GM08714 (cell line): Measurements from ENCODE around the gene TMEM174.
"Not testable (repeated sequence)": the region's sequence is repeated elsewhere in the genome, so short reads cannot be mapped to it uniquely, and the experiment has no call there.

Experiments used
- H3K4me3 ChIP-seq: fragments of 200-500 bp; sonication (Bioruptor generic); 2 replicates; pipeline ENCODE4 v1.5.1; 2014; ENCODE audit warnings: mild to moderate bottlenecking, low read length, inconsistent platforms
- ZNF274 ChIP-seq: IDR thresholded peaks from 2 replicates; pipeline ENCODE4 v1.6.1; 2012; ENCODE audit warnings: mild to moderate bottlenecking, low read depth, low read length

The TMEM174 gene

GRCh38 chr5:73196201-73196600, 23.2 kb downstream of the TMEM174 start:
- no peak for TF ChIP-seq ZNF274
- H3K4me3 ChIP-seq: no peak overlapping the region

GRCh38 chr5:73197637-73198257, 24.8 kb downstream of the TMEM174 start:
- H3K4me3 ChIP-seq: no peak overlapping the region
- TF ChIP-seq ZNF274: no peak

- no peak overlapping the region for H3K4me3 ChIP-seq
- TF ChIP-seq ZNF274: no peak
Measured at GRCh38 chr5:73198833-73199592, 26.0 kb downstream of the TMEM174 start.

- no peak for TF ChIP-seq ZNF274
- H3K4me3 ChIP-seq: no peak overlapping the region
Measured at GRCh38 chr5:73199671-73200070, 26.7 kb downstream of the TMEM174 start.

GRCh38 chr5:73201547-73202513, 28.8 kb downstream of the TMEM174 start:
- no peak overlapping the region for H3K4me3 ChIP-seq
- TF ChIP-seq ZNF274: no peak

GRCh38 chr5:73204332-73204731, 31.3 kb downstream of the TMEM174 start:
- H3K4me3 ChIP-seq: no peak overlapping the region
- TF ChIP-seq ZNF274: no peak

GRCh38 chr5:73204733-73205132, 31.7 kb downstream of the TMEM174 start:
- H3K4me3 ChIP-seq: no peak overlapping the region
- TF ChIP-seq ZNF274: no peak

- TF ChIP-seq ZNF274: no peak
Measured at GRCh38 chr5:73205305-73205704, 32.3 kb downstream of the TMEM174 start.

GRCh38 chr5:73207239-73207638, 34.2 kb downstream of the TMEM174 start:
- not testable (repeated sequence) for H3K4me3 ChIP-seq

More at GRCh38 chr5:73205305-73205704, 32.3 kb downstream of the TMEM174 start:
- H3K4me3 ChIP-seq: no peak overlapping the region

GRCh38 chr5:73209075-73209474, 36.1 kb downstream of the TMEM174 start:
- not testable (repeated sequence) for H3K4me3 ChIP-seq

- not testable (repeated sequence) for H3K4me3 ChIP-seq
Measured at GRCh38 chr5:73212693-73213092, 39.7 kb downstream of the TMEM174 start.

GRCh38 chr5:73213566-73213998, 40.6 kb downstream of the TMEM174 start:
- TF ChIP-seq ZNF274: no peak
- H3K4me3 ChIP-seq: no peak overlapping the region

- no peak for TF ChIP-seq ZNF274
- no peak overlapping the region for H3K4me3 ChIP-seq
Measured at GRCh38 chr5:73214306-73214705, 41.3 kb downstream of the TMEM174 start.

- TF ChIP-seq ZNF274: no peak
- H3K4me3 ChIP-seq: no peak overlapping the region
Measured at GRCh38 chr5:73214996-73215395, 42.0 kb downstream of the TMEM174 start.

GRCh38 chr5:73215531-73215890, 42.5 kb downstream of the TMEM174 start:
- TF ChIP-seq ZNF274: no peak
- no peak overlapping the region for H3K4me3 ChIP-seq
